H1 (cell line): ENCODE results near the gene CAMKK2. TPM values are rescaled to one million over a fixed set of nuclear protein-coding genes. Genes with fewer than 3 reads are reported as not detected.

Experiments
- CTCF ChIA-PET: fragments of 300-600 bp; sonication (Branson Sonifier 250); formaldehyde crosslinking; loops from one replicate; lab custom pipeline; 2021; ENCODE audit not compliant: partially characterized antibody; lab: Charles Lee
- POLR2A ChIA-PET: fragments of 300-600 bp; sonication (Branson Sonifier 250); formaldehyde crosslinking; loops from one replicate; lab custom pipeline; 2021; ENCODE audit warnings: inconsistent platforms; ENCODE audit not compliant: partially characterized antibody; lab: Charles Lee
- DNase-seq, 2 experiments: peaks; one replicate each; pipeline versions ENCODE4 v3.0.0 to v3.0.0-alpha.2; 2010 to 2022; ENCODE audit warnings: low spot score in 2 of 2, low read depth in 1 of 2, mixed read lengths in 1 of 2
- FAIRE-seq: peaks from 2 replicates; lab custom pipeline; 2011; peaks lifted over from hg19 to GRCh38; lab: Jason Lieb, UNC
- H2AFZ ChIP-seq: 2 replicates; pipeline ENCODE4 v1.8.1; 2012; ENCODE audit warnings: low read length, inconsistent platforms
- H2AK5ac ChIP-seq: 2 replicates; pipeline ENCODE4 v1.6.1; 2013; ENCODE audit warnings: low read depth, low read length
- H2BK120ac ChIP-seq: replicated peaks from 2 replicates; pipeline ENCODE3; 2013; ENCODE audit warnings: low read depth, low read length, inconsistent platforms
- H2BK12ac ChIP-seq: 2 replicates; pipeline ENCODE4 v1.6.1; 2013; ENCODE audit warnings: low read depth, low read length
- H2BK15ac ChIP-seq: 2 replicates; pipeline ENCODE4 v1.6.1; 2013; ENCODE audit warnings: low read length
- H2BK20ac ChIP-seq: 2 replicates; pipeline ENCODE4 v1.6.1; 2013; ENCODE audit warnings: low read length
- H2BK5ac ChIP-seq: 2 replicates; pipeline ENCODE4 v1.6.1; 2013; ENCODE audit warnings: low read depth, low read length
- H3K14ac ChIP-seq: 2 replicates; pipeline ENCODE4 v1.6.1; 2013; ENCODE audit warnings: inconsistent platforms; ENCODE audit not compliant: insufficient read length
- H3K18ac ChIP-seq: 2 replicates; pipeline ENCODE4 v1.6.1; 2013; ENCODE audit warnings: low read length; ENCODE audit errors: extremely low read depth
- H3K23ac ChIP-seq: 2 replicates; pipeline ENCODE4 v1.6.1; 2013; ENCODE audit warnings: inconsistent platforms; ENCODE audit not compliant: insufficient read length
- H3K23me2 ChIP-seq: 2 replicates; pipeline ENCODE4 v1.6.1; 2013; ENCODE audit warnings: low read depth, low read length
- H3K27ac ChIP-seq: 2 replicates; pipeline ENCODE4 v1.6.1; 2011; ENCODE audit warnings: low read depth, low read length, inconsistent platforms
- H3K27me3 ChIP-seq, 4 experiments: replicated peaks in 1 of 4; 1 replicate in 1 of 4; 2 replicates in 3 of 4; pipeline versions ENCODE4 v1.6.1 to v1.8.1; 2011 to 2013; ENCODE audit warnings: low read length in 3 of 4, mild to moderate bottlenecking in 3 of 4, inconsistent platforms in 2 of 4, mixed read lengths in 2 of 4, moderate library complexity in 1 of 4; ENCODE audit not compliant: control insufficient read depth in 3 of 4, insufficient read depth in 3 of 4; ENCODE audit errors: extremely low read depth in 1 of 4
- H3K36me3 ChIP-seq, 4 experiments: 2 replicates each; pipeline versions ENCODE4 v1.6.1 to v1.8.1; 2011 to 2013; ENCODE audit warnings: mild to moderate bottlenecking in 4 of 4, low read length in 3 of 4, moderate library complexity in 2 of 4, control low read depth in 1 of 4, inconsistent platforms in 1 of 4; ENCODE audit not compliant: insufficient read depth in 4 of 4, control insufficient read depth in 2 of 4
- H3K4ac ChIP-seq: replicated peaks from 2 replicates; pipeline ENCODE3; 2013; ENCODE audit warnings: low read length, low read depth, mixed read lengths, inconsistent platforms; ENCODE audit not compliant: insufficient read length
- H3K4me1 ChIP-seq, 4 experiments: replicated peaks in 1 of 4; 1 replicate in 1 of 4; 2 replicates in 3 of 4; pipeline versions ENCODE4 v1.6.1 to v1.8.1; 2011 to 2013; ENCODE audit warnings: low read length in 3 of 4, inconsistent platforms in 2 of 4, mixed read lengths in 1 of 4; ENCODE audit not compliant: insufficient read depth in 4 of 4, control insufficient read depth in 3 of 4
- H3K4me2 ChIP-seq, 2 experiments: 2 replicates each; pipeline versions ENCODE4 v1.6.1 to v1.8.1; 2011 to 2013; ENCODE audit warnings: low read depth in 2 of 2, low read length in 2 of 2, control low read depth in 1 of 2, inconsistent platforms in 1 of 2, mild to moderate bottlenecking in 1 of 2; ENCODE audit not compliant: insufficient read depth in 1 of 2
- H3K4me3 ChIP-seq, 4 experiments: fragments of 200-600, 300-600 bp in 1 of 4; sonication (generic), shearing (Covaris generic), sonication (Bioruptor Twin) in 1 of 4; 2 replicates each; pipeline versions ENCODE4 v1.5.1 to v1.8.1; 2011 to 2016; ENCODE audit warnings: low read length in 4 of 4, low read depth in 3 of 4, control low read depth in 2 of 4, inconsistent platforms in 2 of 4, mild to moderate bottlenecking in 2 of 4, mixed read lengths in 1 of 4, moderate library complexity in 1 of 4; ENCODE audit not compliant: insufficient read depth in 2 of 4; ENCODE audit errors: extremely low read depth in 1 of 4
- H3K56ac ChIP-seq: replicated peaks from 2 replicates; pipeline ENCODE3; 2013; ENCODE audit warnings: low read depth, mild to moderate bottlenecking, mixed read lengths, low read length, inconsistent platforms; ENCODE audit not compliant: insufficient read length
- H3K79me1 ChIP-seq: 2 replicates; pipeline ENCODE4 v1.6.1; 2013; ENCODE audit warnings: low read depth, low read length, control low read depth
- H3K79me2 ChIP-seq, 2 experiments: 2 replicates each; pipeline versions ENCODE4 v1.6.1 to v1.8.1; 2012 to 2013; ENCODE audit warnings: low read length in 2 of 2, mild to moderate bottlenecking in 2 of 2, inconsistent platforms in 1 of 2; ENCODE audit not compliant: insufficient read depth in 2 of 2, control insufficient read depth in 1 of 2
- H3K9ac ChIP-seq, 4 experiments: replicated peaks in 1 of 4; 1 replicate in 1 of 4; 2 replicates in 3 of 4; pipeline versions ENCODE4 v1.6.1 to v1.8.1; 2011 to 2013; ENCODE audit warnings: low read depth in 3 of 4, low read length in 3 of 4, control low read depth in 2 of 4, mild to moderate bottlenecking in 2 of 4, moderate library complexity in 2 of 4, inconsistent platforms in 1 of 4; ENCODE audit errors: extremely low read depth in 1 of 4
- H3K9me3 ChIP-seq, 2 experiments: 2 replicates each; pipeline versions ENCODE4 v1.6.1 to v1.8.1; 2012 to 2013; ENCODE audit warnings: mild to moderate bottlenecking in 2 of 2, moderate library complexity in 2 of 2, control low read depth in 1 of 2, inconsistent platforms in 1 of 2, low read depth in 1 of 2, low read length in 1 of 2, mixed read lengths in 1 of 2; ENCODE audit not compliant: insufficient read depth in 2 of 2
- H4K20me1 ChIP-seq, 2 experiments: replicated peaks in 1 of 2; 2 replicates each; pipeline versions ENCODE3 to v1.8.1; 2011 to 2013; ENCODE audit warnings: inconsistent platforms in 2 of 2, low read length in 2 of 2, mild to moderate bottlenecking in 1 of 2; ENCODE audit not compliant: insufficient read depth in 2 of 2, control insufficient read depth in 1 of 2
- H4K5ac ChIP-seq: 2 replicates; pipeline ENCODE4 v1.6.1; 2013; ENCODE audit warnings: low read length, low read depth, mixed read lengths, inconsistent platforms; ENCODE audit not compliant: insufficient read length
- H4K8ac ChIP-seq: 2 replicates; pipeline ENCODE4 v1.8.0; 2013; ENCODE audit warnings: mild to moderate bottlenecking, moderate library complexity, low read length, inconsistent platforms; ENCODE audit not compliant: insufficient read depth; ENCODE audit errors: extremely low read depth
- H4K91ac ChIP-seq: replicated peaks from 2 replicates; pipeline ENCODE3; 2013; ENCODE audit warnings: low read length, mixed read lengths, inconsistent platforms; ENCODE audit not compliant: insufficient read length
- SIRT6 ChIP-seq: IDR thresholded peaks from one replicate; pipeline ENCODE4 v1.7.1; 2012; ENCODE audit warnings: low read length, inconsistent platforms
- SP1 ChIP-seq: IDR thresholded peaks from 2 replicates; pipeline ENCODE4 v1.6.1; 2011; ENCODE audit warnings: low read depth, low read length
- WGBS, 2 experiments: shearing (Covaris generic) in 1 of 2; methylation state at CpG; one replicate each; pipeline versions ENCODE4 v1.1.6 to v1.1.7; 2013 to 2015; ENCODE audit warnings: low lambda C conversion rate in 2 of 2, mixed read lengths in 2 of 2, inconsistent platforms in 1 of 2, low coverage in 1 of 2, missing lambda C conversion rate in 1 of 2; ENCODE audit not compliant: insufficient replicate concordance in 2 of 2, insufficient coverage in 1 of 2, insufficient read length in 1 of 2; ENCODE audit errors: extremely low coverage in 1 of 2, missing lambda C conversion rate in 1 of 2; 5-methylcytosine and 5-hydroxymethylcytosine counted together
- polyA plus RNA-seq, 7 experiments: library from polyadenylated mRNA; depleted of rRNA in 3 of 7; stranded (reverse) in 5 of 7; unstranded in 2 of 7; fragments of >200 nt in 5 of 7; fragments of 200-250 nt in 2 of 7; gene quantifications; 1 replicate in 5 of 7; 2 replicates in 1 of 7; 4 replicates in 1 of 7; pipeline versions ENCODE4 v1.2.1 to v1.2.3, GENCODE V29; 2011 to 2013; ENCODE audit warnings: missing spikeins in 2 of 7, mixed read lengths in 2 of 7
- total RNA-seq: library from RNA; stranded (reverse); fragmentation: NEBNext Ultra II Directional; extraction: Animal tissue kit (Norgen Biotek cat#: 25700); gene quantifications from 2 replicates; pipeline ENCODE4 v1.2.1, GENCODE V29; 2021

The CAMKK2 gene
- total and polyA plus RNA-seq, 2 of the 8 experiments (the other 6 are each of a cell fraction or from before 2014, with no cell fraction given), result 29.6 to 30.6 TPM

- no peak overlapping the region for H3K4me3 ChIP-seq
- no peaks in the 10 kb centered on the region for H3K9me3 ChIP-seq
- 74% methylated on average over 6 of the region's 6 CpGs; no CpG with 5 or more reads in 1 of the 2 experiments for WGBS, 2 experiments
- no peak overlapping the region for H2AK5ac ChIP-seq
- H3K23me2 ChIP-seq, result no peaks in the 10 kb centered on the region
- H3K9ac ChIP-seq, result no peak overlapping the region
- no peak overlapping the region for H3K27ac ChIP-seq
- H3K4ac ChIP-seq, result no peak overlapping the region
- DNase-seq, result no peak
- H4K8ac ChIP-seq, result no peak overlapping the region
- ChIA-PET CTCF (interaction anchor here (0.9 kb wide), 1 partner anchor 38 kb away, joined by 3 read pairs; no protein-coding TSS in a partner anchor), POLR2A (no interaction called here)
- no peaks in the 10 kb centered on the region for H3K27me3 ChIP-seq
- H3K14ac ChIP-seq, result no peak overlapping the region
- H3K79me1 ChIP-seq, result no peaks in the 10 kb centered on the region
- H4K91ac ChIP-seq, result no peak overlapping the region
- no peak overlapping the region for H2BK15ac ChIP-seq
- H2AFZ ChIP-seq, result no peak overlapping the region
- no peak overlapping the region for H4K5ac ChIP-seq
- no peak for FAIRE-seq
- no peak overlapping the region for H2BK120ac ChIP-seq
- H2BK20ac ChIP-seq, result no peak overlapping the region
- H3K4me1 ChIP-seq, result peaks cover 0 to 8% (median 2%) of the 10 kb centered on the region in 4 experiments; a peak in 4 of 7 replicates
- no peak overlapping the region for H3K56ac ChIP-seq
- no peaks in the 10 kb centered on the region; a peak in 1 of 4 replicates for H3K79me2 ChIP-seq
- TF ChIP-seq SIRT6, result no peak
- TF ChIP-seq SP1, result no peak
- peaks cover 0 to 5% (median 2%) of the 10 kb centered on the region in 4 experiments; a peak in 4 of 8 replicates for H3K36me3 ChIP-seq
- H3K18ac ChIP-seq, result no peak overlapping the region
- no peak overlapping the region for H3K23ac ChIP-seq
- H2BK12ac ChIP-seq, result no peak overlapping the region
- H4K20me1 ChIP-seq, result peaks cover 0 to 6% of the 10 kb centered on the region in 2 experiments
- H3K4me2 ChIP-seq, result no peak overlapping the region
- H2BK5ac ChIP-seq, result no peak overlapping the region
These were observed 19.1 kb downstream of the CAMKK2 start for GRCh38 chr12:121277374-121277759.
